HepG2 (cell line): ENCODE measurements around the gene CES2. TPM values are rescaled to one million over a fixed set of nuclear protein-coding genes. Genes with fewer than 3 reads are reported as not detected.
A peak's percentile ranks its signal among the peaks of the same experiment; 100 is the strongest.

Experiments used
- CBX1 ChIP-seq: IDR thresholded peaks from one replicate; pipeline ENCODE4 v1.6.1; 2016; ENCODE audit warnings: antibody characterized with exemption, low read depth
- GATAD2A ChIP-seq: IDR thresholded peaks from 2 replicates; pipeline ENCODE4 v1.6.1; 2016
- HDAC1 ChIP-seq: sonication (generic); formaldehyde crosslinking; IDR thresholded peaks from 2 replicates; pipeline ENCODE4 v1.5.1; 2020; ENCODE audit warnings: mild to moderate bottlenecking, missing genetic modification reagents
- IRF2 ChIP-seq: IDR thresholded peaks from 2 replicates; pipeline ENCODE4 v1.6.1; 2018; ENCODE audit warnings: missing genetic modification reagents, missing compliant biosample characterization
- KDM6A ChIP-seq: IDR thresholded peaks from 2 replicates; pipeline ENCODE4 v1.6.1; 2016; ENCODE audit warnings: low read depth
- NFKBIZ ChIP-seq: IDR thresholded peaks from 2 replicates; pipeline ENCODE4 v1.6.1; 2018; ENCODE audit warnings: missing genetic modification reagents, missing compliant biosample characterization
- PHF21A ChIP-seq: sonication (generic); formaldehyde crosslinking; IDR thresholded peaks from 2 replicates; pipeline ENCODE4 v1.5.0; 2020; ENCODE audit warnings: mild to moderate bottlenecking, missing genetic modification reagents
- TAF1 ChIP-seq: sonication (generic); formaldehyde crosslinking; IDR thresholded peaks from 2 replicates; pipeline ENCODE4 v1.4.0; 2020; ENCODE audit warnings: missing genetic modification reagents
- polyA plus RNA-seq, 8 experiments: library from polyadenylated mRNA; depleted of rRNA in 3 of 8; stranded (reverse) in 7 of 8; unstranded in 1 of 8; fragments of >200 nt; fragmentation: Illumina TruSeq in 4 of 8; extraction: Trizol in 4 of 8; gene quantifications; 2 replicates each; pipeline versions ENCODE4 v1.2.1 to v1.2.3, GENCODE V29; 2011 to 2016; ENCODE audit warnings: low read depth in 4 of 8, missing spikeins in 1 of 8, mixed read lengths in 1 of 8; ENCODE audit not compliant: insufficient read depth in 1 of 8
- total RNA-seq, 5 experiments: library from RNA; depleted of rRNA; stranded (reverse); fragments of >200 nt; fragmentation: Illumina TruSeq; extraction: Trizol; gene quantifications; 2 replicates each; pipeline ENCODE4 v1.2.3, GENCODE V29; 2016; ENCODE audit warnings: low read depth in 1 of 5
- TF ChIP-seq, protein P1 (sequence below): sonication (generic); formaldehyde crosslinking; IDR thresholded peaks from 2 replicates; pipeline ENCODE4 v1.4.0; 2020; ENCODE audit warnings: missing genetic modification reagents
- TF ChIP-seq, protein P2 (sequence below): sonication (generic); formaldehyde crosslinking; IDR thresholded peaks from 2 replicates; pipeline ENCODE4 v1.5.0; 2020; ENCODE audit warnings: missing genetic modification reagents
- TF ChIP-seq, protein P3 (sequence below): IDR thresholded peaks from 2 replicates; pipeline ENCODE4 v1.6.1; 2016; ENCODE audit warnings: low read depth, missing genetic modification reagents, missing compliant biosample characterization
- TF ChIP-seq, protein P4 (sequence below): sonication (generic); formaldehyde crosslinking; IDR thresholded peaks from 2 replicates; pipeline ENCODE4 v1.4.0; 2020; ENCODE audit warnings: mild to moderate bottlenecking, missing genetic modification reagents
- TF ChIP-seq, protein P5 (sequence below): sonication (generic); formaldehyde crosslinking; conservative IDR thresholded peaks from 2 replicates; pipeline ENCODE4 v1.8.0; 2022; ENCODE audit warnings: low read depth, missing genetic modification reagents
- TF ChIP-seq, protein P6 (sequence below): sonication (generic); formaldehyde crosslinking; IDR thresholded peaks from 2 replicates; pipeline ENCODE4 v1.5.0; 2020; ENCODE audit warnings: mild to moderate bottlenecking, missing genetic modification reagents

Gene CES2
- total and polyA plus RNA-seq, 2 of the 13 experiments (the other 11 are each of a cell fraction or from before 2014, with no cell fraction given), result 50.6 to 63.8 TPM

DNA sequence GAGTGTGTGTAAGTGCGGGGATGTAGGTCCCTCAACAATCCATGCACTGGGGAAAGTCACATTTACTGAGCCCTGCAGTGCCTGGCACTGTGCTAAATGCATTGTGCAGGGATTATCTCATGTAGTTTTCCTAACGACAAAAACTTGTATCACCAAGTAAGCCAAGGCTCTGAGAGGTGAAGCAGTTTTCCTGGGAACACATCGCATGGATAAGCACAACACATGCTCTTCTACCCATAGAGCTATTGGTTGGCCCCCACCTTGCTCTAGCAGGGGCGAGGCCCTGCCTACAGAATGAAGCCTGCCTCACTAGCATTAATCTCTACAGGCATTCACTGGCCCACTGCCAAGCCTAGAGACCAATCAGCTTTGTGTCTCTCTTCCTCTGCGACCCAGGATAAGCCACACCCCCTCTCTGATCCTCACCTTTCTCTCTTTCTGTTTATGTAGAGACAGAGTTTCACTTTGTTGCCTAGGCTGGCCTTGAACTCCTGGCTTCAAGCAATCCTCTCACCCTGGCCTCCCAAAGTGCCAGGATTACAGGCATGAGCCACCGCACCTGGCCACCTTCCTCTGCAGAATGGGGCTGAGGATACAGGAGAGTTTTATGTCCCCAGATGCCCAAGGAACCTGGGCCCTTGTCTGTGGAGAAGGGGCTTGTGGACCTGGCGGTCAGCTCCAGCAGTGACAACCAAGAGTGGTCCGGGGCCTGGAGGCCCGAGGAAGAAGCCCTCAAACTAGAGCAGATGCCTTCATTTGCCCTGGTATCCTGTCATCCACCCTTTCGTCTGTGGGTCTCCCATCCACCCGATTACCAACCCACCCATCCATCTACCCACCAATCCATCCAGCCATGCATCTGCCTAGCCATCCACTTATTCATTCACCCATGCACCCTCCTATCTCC is 29.4 kb upstream of the CES2 start (continued):
- TF ChIP-seq, protein P1, sequence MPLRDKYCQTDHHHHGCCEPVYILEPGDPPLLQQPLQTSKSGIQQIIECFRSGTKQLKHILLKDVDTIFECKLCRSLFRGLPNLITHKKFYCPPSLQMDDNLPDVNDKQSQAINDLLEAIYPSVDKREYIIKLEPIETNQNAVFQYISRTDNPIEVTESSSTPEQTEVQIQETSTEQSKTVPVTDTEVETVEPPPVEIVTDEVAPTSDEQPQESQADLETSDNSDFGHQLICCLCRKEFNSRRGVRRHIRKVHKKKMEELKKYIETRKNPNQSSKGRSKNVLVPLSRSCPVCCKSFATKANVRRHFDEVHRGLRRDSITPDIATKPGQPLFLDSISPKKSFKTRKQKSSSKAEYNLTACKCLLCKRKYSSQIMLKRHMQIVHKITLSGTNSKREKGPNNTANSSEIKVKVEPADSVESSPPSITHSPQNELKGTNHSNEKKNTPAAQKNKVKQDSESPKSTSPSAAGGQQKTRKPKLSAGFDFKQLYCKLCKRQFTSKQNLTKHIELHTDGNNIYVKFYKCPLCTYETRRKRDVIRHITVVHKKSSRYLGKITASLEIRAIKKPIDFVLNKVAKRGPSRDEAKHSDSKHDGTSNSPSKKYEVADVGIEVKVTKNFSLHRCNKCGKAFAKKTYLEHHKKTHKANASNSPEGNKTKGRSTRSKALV, result 0 out of 2 replicates have a peak, but pooled peaks have one; percentile 65
- TF ChIP-seq IRF2 (CRISPR knock-in tag) (peak; percentile 84; the same call in 1 of the 2 replicates), CBX1 (peak; percentile 70), NFKBIZ (CRISPR knock-in tag) (no peak), HDAC1 (peak; percentile 79), PHF21A (CRISPR knock-in tag) (peak; percentile 96), GATAD2A (CRISPR knock-in tag) (peak; percentile 45; the same call in 1 of the 2 replicates), TAF1 (CRISPR knock-in tag) (peak; percentile 62), KDM6A (CRISPR knock-in tag) (peak; percentile 67)
- TF ChIP-seq, protein P2, sequence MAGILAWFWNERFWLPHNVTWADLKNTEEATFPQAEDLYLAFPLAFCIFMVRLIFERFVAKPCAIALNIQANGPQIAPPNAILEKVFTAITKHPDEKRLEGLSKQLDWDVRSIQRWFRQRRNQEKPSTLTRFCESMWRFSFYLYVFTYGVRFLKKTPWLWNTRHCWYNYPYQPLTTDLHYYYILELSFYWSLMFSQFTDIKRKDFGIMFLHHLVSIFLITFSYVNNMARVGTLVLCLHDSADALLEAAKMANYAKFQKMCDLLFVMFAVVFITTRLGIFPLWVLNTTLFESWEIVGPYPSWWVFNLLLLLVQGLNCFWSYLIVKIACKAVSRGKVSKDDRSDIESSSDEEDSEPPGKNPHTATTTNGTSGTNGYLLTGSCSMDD (CRISPR knock-in tag), result no peak
- TF ChIP-seq, protein P3, sequence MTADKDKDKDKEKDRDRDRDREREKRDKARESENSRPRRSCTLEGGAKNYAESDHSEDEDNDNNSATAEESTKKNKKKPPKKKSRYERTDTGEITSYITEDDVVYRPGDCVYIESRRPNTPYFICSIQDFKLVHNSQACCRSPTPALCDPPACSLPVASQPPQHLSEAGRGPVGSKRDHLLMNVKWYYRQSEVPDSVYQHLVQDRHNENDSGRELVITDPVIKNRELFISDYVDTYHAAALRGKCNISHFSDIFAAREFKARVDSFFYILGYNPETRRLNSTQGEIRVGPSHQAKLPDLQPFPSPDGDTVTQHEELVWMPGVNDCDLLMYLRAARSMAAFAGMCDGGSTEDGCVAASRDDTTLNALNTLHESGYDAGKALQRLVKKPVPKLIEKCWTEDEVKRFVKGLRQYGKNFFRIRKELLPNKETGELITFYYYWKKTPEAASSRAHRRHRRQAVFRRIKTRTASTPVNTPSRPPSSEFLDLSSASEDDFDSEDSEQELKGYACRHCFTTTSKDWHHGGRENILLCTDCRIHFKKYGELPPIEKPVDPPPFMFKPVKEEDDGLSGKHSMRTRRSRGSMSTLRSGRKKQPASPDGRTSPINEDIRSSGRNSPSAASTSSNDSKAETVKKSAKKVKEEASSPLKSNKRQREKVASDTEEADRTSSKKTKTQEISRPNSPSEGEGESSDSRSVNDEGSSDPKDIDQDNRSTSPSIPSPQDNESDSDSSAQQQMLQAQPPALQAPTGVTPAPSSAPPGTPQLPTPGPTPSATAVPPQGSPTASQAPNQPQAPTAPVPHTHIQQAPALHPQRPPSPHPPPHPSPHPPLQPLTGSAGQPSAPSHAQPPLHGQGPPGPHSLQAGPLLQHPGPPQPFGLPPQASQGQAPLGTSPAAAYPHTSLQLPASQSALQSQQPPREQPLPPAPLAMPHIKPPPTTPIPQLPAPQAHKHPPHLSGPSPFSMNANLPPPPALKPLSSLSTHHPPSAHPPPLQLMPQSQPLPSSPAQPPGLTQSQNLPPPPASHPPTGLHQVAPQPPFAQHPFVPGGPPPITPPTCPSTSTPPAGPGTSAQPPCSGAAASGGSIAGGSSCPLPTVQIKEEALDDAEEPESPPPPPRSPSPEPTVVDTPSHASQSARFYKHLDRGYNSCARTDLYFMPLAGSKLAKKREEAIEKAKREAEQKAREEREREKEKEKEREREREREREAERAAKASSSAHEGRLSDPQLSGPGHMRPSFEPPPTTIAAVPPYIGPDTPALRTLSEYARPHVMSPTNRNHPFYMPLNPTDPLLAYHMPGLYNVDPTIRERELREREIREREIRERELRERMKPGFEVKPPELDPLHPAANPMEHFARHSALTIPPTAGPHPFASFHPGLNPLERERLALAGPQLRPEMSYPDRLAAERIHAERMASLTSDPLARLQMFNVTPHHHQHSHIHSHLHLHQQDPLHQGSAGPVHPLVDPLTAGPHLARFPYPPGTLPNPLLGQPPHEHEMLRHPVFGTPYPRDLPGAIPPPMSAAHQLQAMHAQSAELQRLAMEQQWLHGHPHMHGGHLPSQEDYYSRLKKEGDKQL (CRISPR knock-in tag), result 0 out of 2 replicates have a peak, but pooled peaks have one; percentile 44
- TF ChIP-seq, protein P4, sequence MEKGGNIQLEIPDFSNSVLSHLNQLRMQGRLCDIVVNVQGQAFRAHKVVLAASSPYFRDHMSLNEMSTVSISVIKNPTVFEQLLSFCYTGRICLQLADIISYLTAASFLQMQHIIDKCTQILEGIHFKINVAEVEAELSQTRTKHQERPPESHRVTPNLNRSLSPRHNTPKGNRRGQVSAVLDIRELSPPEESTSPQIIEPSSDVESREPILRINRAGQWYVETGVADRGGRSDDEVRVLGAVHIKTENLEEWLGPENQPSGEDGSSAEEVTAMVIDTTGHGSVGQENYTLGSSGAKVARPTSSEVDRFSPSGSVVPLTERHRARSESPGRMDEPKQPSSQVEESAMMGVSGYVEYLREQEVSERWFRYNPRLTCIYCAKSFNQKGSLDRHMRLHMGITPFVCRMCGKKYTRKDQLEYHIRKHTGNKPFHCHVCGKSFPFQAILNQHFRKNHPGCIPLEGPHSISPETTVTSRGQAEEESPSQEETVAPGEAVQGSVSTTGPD (CRISPR knock-in tag), result no peak
- TF ChIP-seq, protein P5, sequence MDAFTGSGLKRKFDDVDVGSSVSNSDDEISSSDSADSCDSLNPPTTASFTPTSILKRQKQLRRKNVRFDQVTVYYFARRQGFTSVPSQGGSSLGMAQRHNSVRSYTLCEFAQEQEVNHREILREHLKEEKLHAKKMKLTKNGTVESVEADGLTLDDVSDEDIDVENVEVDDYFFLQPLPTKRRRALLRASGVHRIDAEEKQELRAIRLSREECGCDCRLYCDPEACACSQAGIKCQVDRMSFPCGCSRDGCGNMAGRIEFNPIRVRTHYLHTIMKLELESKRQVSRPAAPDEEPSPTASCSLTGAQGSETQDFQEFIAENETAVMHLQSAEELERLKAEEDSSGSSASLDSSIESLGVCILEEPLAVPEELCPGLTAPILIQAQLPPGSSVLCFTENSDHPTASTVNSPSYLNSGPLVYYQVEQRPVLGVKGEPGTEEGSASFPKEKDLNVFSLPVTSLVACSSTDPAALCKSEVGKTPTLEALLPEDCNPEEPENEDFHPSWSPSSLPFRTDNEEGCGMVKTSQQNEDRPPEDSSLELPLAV (CRISPR knock-in tag), result no peak
- TF ChIP-seq, protein P6, sequence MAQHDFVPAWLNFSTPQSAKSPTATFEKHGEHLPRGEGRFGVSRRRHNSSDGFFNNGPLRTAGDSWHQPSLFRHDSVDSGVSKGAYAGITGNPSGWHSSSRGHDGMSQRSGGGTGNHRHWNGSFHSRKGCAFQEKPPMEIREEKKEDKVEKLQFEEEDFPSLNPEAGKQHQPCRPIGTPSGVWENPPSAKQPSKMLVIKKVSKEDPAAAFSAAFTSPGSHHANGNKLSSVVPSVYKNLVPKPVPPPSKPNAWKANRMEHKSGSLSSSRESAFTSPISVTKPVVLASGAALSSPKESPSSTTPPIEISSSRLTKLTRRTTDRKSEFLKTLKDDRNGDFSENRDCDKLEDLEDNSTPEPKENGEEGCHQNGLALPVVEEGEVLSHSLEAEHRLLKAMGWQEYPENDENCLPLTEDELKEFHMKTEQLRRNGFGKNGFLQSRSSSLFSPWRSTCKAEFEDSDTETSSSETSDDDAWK, result no peak
